K562 (cell line): Measurements from ENCODE around the gene RGS8. TPM values are rescaled to one million over a fixed set of nuclear protein-coding genes. Genes with fewer than 3 reads are reported as not detected.

Experiments used
- DPF2 ChIP-seq: fragments of 450-650 bp; IDR thresholded peaks from 2 replicates; pipeline ENCODE4 v1.6.1; 2016
- GABPA ChIP-seq: fragments of 200-800 bp; sonication (Bioruptor generic); conservative IDR thresholded peaks from 2 replicates; pipeline ENCODE4 v1.6.1; 2016; ENCODE audit warnings: low read depth, missing genetic modification characterization, missing compliant biosample characterization
- MEF2D ChIP-seq: conservative IDR thresholded peaks from 2 replicates; pipeline ENCODE4 v1.6.1; 2016; ENCODE audit warnings: low read depth, missing genetic modification characterization, missing compliant biosample characterization
- NR3C1 ChIP-seq: sonication (generic); formaldehyde crosslinking; IDR thresholded peaks from 2 replicates; pipeline ENCODE4 v1.8.1; 2022; ENCODE audit warnings: missing genetic modification reagents
- NUFIP1 ChIP-seq: fragments of 450-650 bp; IDR thresholded peaks from 2 replicates; pipeline ENCODE4 v1.6.1; 2018; ENCODE audit not compliant: partially characterized antibody
- PTTG1 ChIP-seq: fragments of 450-650 bp; IDR thresholded peaks from 2 replicates; pipeline ENCODE4 v1.6.1; 2016; ENCODE audit warnings: low read depth, mild to moderate bottlenecking, missing genetic modification characterization, missing compliant biosample characterization
- TCF7 ChIP-seq: sonication (generic); IDR thresholded peaks from 2 replicates; pipeline ENCODE4 v1.6.1; 2016; ENCODE audit warnings: antibody characterized with exemption, borderline replicate concordance
- ZNF589 ChIP-seq: fragments of 200-800 bp; sonication (Bioruptor generic); IDR thresholded peaks from 2 replicates; pipeline ENCODE4 v1.6.1; 2016; ENCODE audit warnings: low read depth, missing genetic modification characterization, missing compliant biosample characterization
- ZNF766 ChIP-seq: fragments of 200-800 bp; sonication (Bioruptor generic); conservative IDR thresholded peaks from 2 replicates; pipeline ENCODE4 v1.6.1; 2016; ENCODE audit warnings: missing genetic modification characterization, missing compliant biosample characterization
- polyA plus RNA-seq, 8 experiments: library from polyadenylated mRNA; depleted of rRNA in 4 of 8; stranded (reverse) in 5 of 8; unstranded in 3 of 8; fragments of >200 nt; fragmentation: Nextera tagmentation in 2 of 8; fragmentation: Illumina TruSeq in 1 of 8; extraction: Ambion mirVana in 2 of 8; extraction: Trizol in 1 of 8; gene quantifications; 2 replicates each; pipeline versions ENCODE4 v1.2.1 to v1.2.3, GENCODE V29; 2011 to 2014; ENCODE audit warnings: inconsistent platforms in 1 of 8, missing spikeins in 1 of 8
- total RNA-seq, 7 experiments: library from RNA; depleted of rRNA in 6 of 7; stranded (reverse); fragments of >200 nt in 6 of 7; fragmentation: Illumina TruSeq in 2 of 7; extraction: Trizol in 2 of 7; gene quantifications; 2 replicates each; pipeline versions ENCODE4 v1.2.1 to v1.2.3, GENCODE V29; 2011 to 2021; ENCODE audit warnings: low replicate concordance in 1 of 7
- TF ChIP-seq, protein P1 (sequence below): conservative IDR thresholded peaks from 2 replicates; pipeline ENCODE4 v1.6.1; 2011; ENCODE audit warnings: low read depth, mild to moderate bottlenecking, low read length; ENCODE audit not compliant: control insufficient read depth
- TF ChIP-seq, protein P2 (sequence below): fragments of 250-450 bp; sonication (Bioruptor Pico); IDR thresholded peaks from 2 replicates; pipeline ENCODE4 v1.5.0; 2021

Gene RGS8
- total and polyA plus RNA-seq, 9 of the 15 experiments (the other 6 are each of a cell fraction or from before 2014, with no cell fraction given): not detected

DNA sequence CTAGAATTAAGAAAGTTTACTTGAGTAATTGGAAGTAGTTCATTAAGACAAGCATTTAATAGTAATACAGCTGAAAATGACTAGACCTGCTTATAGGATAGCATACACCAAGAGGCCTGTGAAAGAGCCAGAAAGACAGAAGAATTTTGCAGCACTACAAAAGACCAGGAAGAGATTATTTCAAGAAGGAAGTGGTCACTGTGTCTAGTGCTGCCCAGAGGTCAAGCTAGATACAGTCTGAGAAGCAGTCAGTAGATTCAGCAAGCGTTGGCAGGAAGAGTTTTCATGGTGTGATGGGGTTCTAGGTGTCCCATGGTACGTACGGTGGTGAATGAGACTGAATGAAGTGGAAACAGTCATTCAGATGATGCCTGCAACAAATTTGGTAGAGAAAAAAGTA lies 31.5 kb downstream of the RGS8 start (continued):
- TF ChIP-seq GABPA (tag) (peak; percentile 74), PTTG1 (tag) (no peak), DPF2 (no peak), NUFIP1 (no peak), ZNF766 (0 out of 2 replicates have a peak, but pooled peaks have one; percentile 14), ZNF589 (CRISPR knock-in tag) (no peak), TCF7 (no peak), NR3C1 (no peak), MEF2D (tag) (no peak)
- TF ChIP-seq, protein P1, sequence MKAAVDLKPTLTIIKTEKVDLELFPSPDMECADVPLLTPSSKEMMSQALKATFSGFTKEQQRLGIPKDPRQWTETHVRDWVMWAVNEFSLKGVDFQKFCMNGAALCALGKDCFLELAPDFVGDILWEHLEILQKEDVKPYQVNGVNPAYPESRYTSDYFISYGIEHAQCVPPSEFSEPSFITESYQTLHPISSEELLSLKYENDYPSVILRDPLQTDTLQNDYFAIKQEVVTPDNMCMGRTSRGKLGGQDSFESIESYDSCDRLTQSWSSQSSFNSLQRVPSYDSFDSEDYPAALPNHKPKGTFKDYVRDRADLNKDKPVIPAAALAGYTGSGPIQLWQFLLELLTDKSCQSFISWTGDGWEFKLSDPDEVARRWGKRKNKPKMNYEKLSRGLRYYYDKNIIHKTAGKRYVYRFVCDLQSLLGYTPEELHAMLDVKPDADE: no peak
- TF ChIP-seq, protein P2, sequence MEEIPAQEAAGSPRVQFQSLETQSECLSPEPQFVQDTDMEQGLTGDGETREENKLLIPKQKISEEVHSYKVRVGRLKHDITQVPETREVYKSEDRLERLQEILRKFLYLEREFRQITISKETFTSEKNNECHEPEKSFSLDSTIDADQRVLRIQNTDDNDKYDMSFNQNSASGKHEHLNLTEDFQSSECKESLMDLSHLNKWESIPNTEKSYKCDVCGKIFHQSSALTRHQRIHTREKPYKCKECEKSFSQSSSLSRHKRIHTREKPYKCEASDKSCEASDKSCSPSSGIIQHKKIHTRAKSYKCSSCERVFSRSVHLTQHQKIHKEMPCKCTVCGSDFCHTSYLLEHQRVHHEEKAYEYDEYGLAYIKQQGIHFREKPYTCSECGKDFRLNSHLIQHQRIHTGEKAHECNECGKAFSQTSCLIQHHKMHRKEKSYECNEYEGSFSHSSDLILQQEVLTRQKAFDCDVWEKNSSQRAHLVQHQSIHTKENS (CRISPR knock-in tag): no peak
